ENCODE data around the gene OSBPL3.
"Not testable (repeated sequence)": the region's sequence is repeated elsewhere in the genome, so short reads cannot be mapped to it uniquely, and the experiment has no call there.

The OSBPL3 gene

GRCh38 chr7:24916463-24917040, 63.4 kb downstream of the OSBPL3 start:
- no peak for DNase-seq

GRCh38 chr7:24914465-24914859, 65.5 kb downstream of the OSBPL3 start:
- no peak for DNase-seq

GRCh38 chr7:24913801-24914464, 66.0 kb downstream of the OSBPL3 start:
- no peak for DNase-seq

- no peak for DNase-seq
Observed at GRCh38 chr7:24912874-24913514, 67.0 kb downstream of the OSBPL3 start.

GRCh38 chr7:24912424-24912823, 67.6 kb downstream of the OSBPL3 start:
- DNase-seq: no peak

GRCh38 chr7:24911213-24911603, 68.8 kb downstream of the OSBPL3 start:
- no peak for DNase-seq

- no peak for DNase-seq
Observed at GRCh38 chr7:24910551-24911212, 69.3 kb downstream of the OSBPL3 start.

- DNase-seq: no peak
Observed at GRCh38 chr7:24908727-24909126, 71.3 kb downstream of the OSBPL3 start.

GRCh38 chr7:24908166-24908565, 71.8 kb downstream of the OSBPL3 start:
- no peak for DNase-seq

- peak; percentile 57 for DNase-seq
Observed at GRCh38 chr7:24907311-24907886, 72.6 kb downstream of the OSBPL3 start.

GRCh38 chr7:24905996-24906770, 73.8 kb downstream of the OSBPL3 start:
- no peak for DNase-seq

GRCh38 chr7:24903992-24904391, 76.0 kb downstream of the OSBPL3 start:
- DNase-seq: not testable (repeated sequence)

- DNase-seq: no peak
Observed at GRCh38 chr7:24903559-24903958, 76.4 kb downstream of the OSBPL3 start.

- DNase-seq: no peak
Observed at GRCh38 chr7:24902931-24903330, 77.0 kb downstream of the OSBPL3 start.

GRCh38 chr7:24902276-24902675, 77.7 kb downstream of the OSBPL3 start:
- peak; percentile 44 for DNase-seq

GRCh38 chr7:24899905-24900304, 80.1 kb downstream of the OSBPL3 start:
- no peak for DNase-seq

- no peak for DNase-seq
Observed at GRCh38 chr7:24899161-24899560, 80.8 kb downstream of the OSBPL3 start.

GRCh38 chr7:24898691-24899090, 81.3 kb downstream of the OSBPL3 start:
- DNase-seq: peak; percentile 48

GRCh38 chr7:24896031-24896501, 83.9 kb downstream of the OSBPL3 start:
- DNase-seq: no peak

- no peak for DNase-seq
Observed at GRCh38 chr7:24894429-24895221, 85.4 kb downstream of the OSBPL3 start.

- no peak for DNase-seq
Observed at GRCh38 chr7:24891311-24891735, 88.7 kb downstream of the OSBPL3 start.
